GM12878 (cell line): ENCODE measurements around the gene PPP2R3C.
"Not testable (repeated sequence)": the region's sequence is repeated elsewhere in the genome, so short reads cannot be mapped to it uniquely, and the experiment has no call there.

Source experiments
- CBFB ChIP-seq: IDR thresholded peaks from 2 replicates; pipeline ENCODE4 v1.6.1; 2016; ENCODE audit warnings: antibody characterized with exemption, low read depth
- CTCF ChIP-seq, 3 experiments: IDR thresholded peaks in 2 of 3; conservative IDR thresholded peaks in 1 of 3; 2 replicates each; pipeline ENCODE4 v1.5.1; 2011; ENCODE audit warnings: low read depth in 3 of 3, low read length in 3 of 3, mild to moderate bottlenecking in 3 of 3, control low read depth in 2 of 3, moderate library complexity in 2 of 3, inconsistent platforms in 1 of 3, mixed read lengths in 1 of 3; ENCODE audit not compliant: control insufficient read depth in 2 of 3, insufficient read depth in 1 of 3; ENCODE audit errors: extremely low read depth in 1 of 3
- GABPA ChIP-seq: IDR thresholded peaks from 2 replicates; pipeline ENCODE4 v1.6.1; 2014; ENCODE audit warnings: antibody characterized with exemption, low read depth, mild to moderate bottlenecking, inconsistent platforms
- KAT2A ChIP-seq: conservative IDR thresholded peaks from 2 replicates; pipeline ENCODE4 v1.6.1; 2011; ENCODE audit warnings: low read depth, low read length; ENCODE audit not compliant: control insufficient read depth
- RB1 ChIP-seq: fragments of 450-650 bp; formaldehyde crosslinking; IDR thresholded peaks from 2 replicates; pipeline ENCODE4 v1.6.1; 2017; ENCODE audit warnings: mild to moderate bottlenecking, borderline replicate concordance
- TCF12 ChIP-seq: IDR thresholded peaks from 2 replicates; pipeline ENCODE4 v1.6.1; 2011; ENCODE audit warnings: low read depth, mild to moderate bottlenecking, low read length
- USF1 ChIP-seq: IDR thresholded peaks from 2 replicates; pipeline ENCODE4 v1.6.1; 2011; ENCODE audit warnings: borderline replicate concordance, low read depth, mild to moderate bottlenecking, moderate library complexity, mixed read lengths, low read length; ENCODE audit not compliant: insufficient read depth; ENCODE audit errors: extremely low read length
- ZBTB33 ChIP-seq: fragments of 450-650 bp; IDR thresholded peaks from 2 replicates; pipeline ENCODE4 v1.6.1; 2017; ENCODE audit warnings: mild to moderate bottlenecking
- ZZZ3 ChIP-seq: IDR thresholded peaks from 2 replicates; pipeline ENCODE4 v1.6.1; 2011; ENCODE audit warnings: low read depth; ENCODE audit not compliant: control insufficient read depth, insufficient read length
- TF ChIP-seq, protein P1 (sequence below): IDR thresholded peaks from 2 replicates; pipeline ENCODE4 v1.6.1; 2012; ENCODE audit warnings: low read depth, low read length, improper control_type of control experiment
- TF ChIP-seq, protein P2 (sequence below): fragments of 150-350 bp; IDR thresholded peaks from 2 replicates; pipeline ENCODE4 v1.6.1; 2016; ENCODE audit warnings: low read depth, low read length

- not testable (repeated sequence) for TF ChIP-seq USF1; CBFB; CTCF (IDR thresholded peaks at IDR 0.05 in 2 of 3, conservative IDR thresholded peaks at IDR 0.05 in 1 of 3; ENCODE audit: control insufficient read depth in 2 of 3, extremely low read depth in 1 of 3, insufficient read depth in 1 of 3, low read depth in 3 of 3, low read length in 3 of 3); KAT2A; RB1; ZZZ3; ZBTB33; TCF12; GABPA
- TF ChIP-seq, protein P1, sequence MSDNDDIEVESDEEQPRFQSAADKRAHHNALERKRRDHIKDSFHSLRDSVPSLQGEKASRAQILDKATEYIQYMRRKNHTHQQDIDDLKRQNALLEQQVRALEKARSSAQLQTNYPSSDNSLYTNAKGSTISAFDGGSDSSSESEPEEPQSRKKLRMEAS: not testable (repeated sequence)
- TF ChIP-seq, protein P2, sequence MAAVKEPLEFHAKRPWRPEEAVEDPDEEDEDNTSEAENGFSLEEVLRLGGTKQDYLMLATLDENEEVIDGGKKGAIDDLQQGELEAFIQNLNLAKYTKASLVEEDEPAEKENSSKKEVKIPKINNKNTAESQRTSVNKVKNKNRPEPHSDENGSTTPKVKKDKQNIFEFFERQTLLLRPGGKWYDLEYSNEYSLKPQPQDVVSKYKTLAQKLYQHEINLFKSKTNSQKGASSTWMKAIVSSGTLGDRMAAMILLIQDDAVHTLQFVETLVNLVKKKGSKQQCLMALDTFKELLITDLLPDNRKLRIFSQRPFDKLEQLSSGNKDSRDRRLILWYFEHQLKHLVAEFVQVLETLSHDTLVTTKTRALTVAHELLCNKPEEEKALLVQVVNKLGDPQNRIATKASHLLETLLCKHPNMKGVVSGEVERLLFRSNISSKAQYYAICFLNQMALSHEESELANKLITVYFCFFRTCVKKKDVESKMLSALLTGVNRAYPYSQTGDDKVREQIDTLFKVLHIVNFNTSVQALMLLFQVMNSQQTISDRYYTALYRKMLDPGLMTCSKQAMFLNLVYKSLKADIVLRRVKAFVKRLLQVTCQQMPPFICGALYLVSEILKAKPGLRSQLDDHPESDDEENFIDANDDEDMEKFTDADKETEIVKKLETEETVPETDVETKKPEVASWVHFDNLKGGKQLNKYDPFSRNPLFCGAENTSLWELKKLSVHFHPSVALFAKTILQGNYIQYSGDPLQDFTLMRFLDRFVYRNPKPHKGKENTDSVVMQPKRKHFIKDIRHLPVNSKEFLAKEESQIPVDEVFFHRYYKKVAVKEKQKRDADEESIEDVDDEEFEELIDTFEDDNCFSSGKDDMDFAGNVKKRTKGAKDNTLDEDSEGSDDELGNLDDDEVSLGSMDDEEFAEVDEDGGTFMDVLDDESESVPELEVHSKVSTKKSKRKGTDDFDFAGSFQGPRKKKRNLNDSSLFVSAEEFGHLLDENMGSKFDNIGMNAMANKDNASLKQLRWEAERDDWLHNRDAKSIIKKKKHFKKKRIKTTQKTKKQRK: not testable (repeated sequence)
Measured at GRCh38 chr14:35065731-35066130, 56.1 kb downstream of the PPP2R3C start.
